SHP77 treated with DMSO at 0.1 percent for 48 hours (cell line): Measurements from ENCODE around the gene TTC19.

Experiments used
- DNase-seq: peaks from one replicate; lab custom pipeline; 2025; lab: John Stamatoyannopoulos, UW

The TTC19 gene

GRCh38 chr17:15999141-15999973, at the start of gene TTC19, which contains the start of gene ZSWIM7:
Gene TTC19, plus strand, starts transcription at chr17:15999824. Its CDS starts 25 bp downstream, at chr17:15999849.
Gene ZSWIM7, minus strand, starts transcription at chr17:15999704. Its CDS starts 110 bp downstream, at chr17:15999594.
- peak; percentile 100 for DNase-seq

DNA sequence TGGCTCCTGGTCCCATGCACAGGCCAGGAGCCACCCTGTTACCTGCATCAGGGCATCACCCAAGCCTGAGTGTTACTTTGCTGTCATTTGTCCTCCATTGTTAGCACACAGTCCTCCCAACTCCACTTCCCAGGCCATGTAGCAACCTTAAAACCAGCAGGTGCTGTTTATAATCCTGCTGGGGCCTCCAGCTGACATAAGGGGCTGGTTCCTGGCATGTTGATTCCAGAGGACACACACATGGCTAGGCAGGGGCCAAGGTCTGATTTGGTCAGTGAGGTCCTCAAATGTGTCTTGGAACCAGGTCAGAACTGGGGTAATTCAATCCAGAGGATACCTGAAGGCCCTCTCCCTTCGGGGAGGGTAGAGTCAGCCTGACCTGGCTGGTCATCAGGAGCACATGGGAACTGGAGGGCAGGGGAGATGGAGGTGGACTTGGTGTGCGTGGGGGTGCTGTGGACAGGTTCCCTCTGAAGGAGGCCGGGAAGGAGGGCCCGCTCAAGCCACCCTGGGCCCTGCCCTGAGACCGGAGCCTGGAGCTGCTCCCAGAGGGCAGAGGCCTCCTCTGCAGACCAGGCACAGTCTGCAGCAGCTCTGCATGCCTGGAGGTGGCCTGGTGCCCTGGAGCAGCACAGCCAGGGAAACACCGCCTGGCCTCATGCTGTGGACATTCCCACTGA, 48.1 kb upstream of the TTC19 start:
- no peak for DNase-seq

- no peak for DNase-seq
Measured at GRCh38 chr17:15952048-15952532, 47.5 kb upstream of the TTC19 start.

- no peak for DNase-seq
Measured at GRCh38 chr17:15952916-15953790, 46.5 kb upstream of the TTC19 start.

GRCh38 chr17:15954222-15954621, 45.4 kb upstream of the TTC19 start:
- no peak for DNase-seq

GRCh38 chr17:15955793-15956541, 43.7 kb upstream of the TTC19 start:
- DNase-seq = no peak

- DNase-seq = no peak
Measured at GRCh38 chr17:15957206-15957605, 42.4 kb upstream of the TTC19 start.

DNA sequence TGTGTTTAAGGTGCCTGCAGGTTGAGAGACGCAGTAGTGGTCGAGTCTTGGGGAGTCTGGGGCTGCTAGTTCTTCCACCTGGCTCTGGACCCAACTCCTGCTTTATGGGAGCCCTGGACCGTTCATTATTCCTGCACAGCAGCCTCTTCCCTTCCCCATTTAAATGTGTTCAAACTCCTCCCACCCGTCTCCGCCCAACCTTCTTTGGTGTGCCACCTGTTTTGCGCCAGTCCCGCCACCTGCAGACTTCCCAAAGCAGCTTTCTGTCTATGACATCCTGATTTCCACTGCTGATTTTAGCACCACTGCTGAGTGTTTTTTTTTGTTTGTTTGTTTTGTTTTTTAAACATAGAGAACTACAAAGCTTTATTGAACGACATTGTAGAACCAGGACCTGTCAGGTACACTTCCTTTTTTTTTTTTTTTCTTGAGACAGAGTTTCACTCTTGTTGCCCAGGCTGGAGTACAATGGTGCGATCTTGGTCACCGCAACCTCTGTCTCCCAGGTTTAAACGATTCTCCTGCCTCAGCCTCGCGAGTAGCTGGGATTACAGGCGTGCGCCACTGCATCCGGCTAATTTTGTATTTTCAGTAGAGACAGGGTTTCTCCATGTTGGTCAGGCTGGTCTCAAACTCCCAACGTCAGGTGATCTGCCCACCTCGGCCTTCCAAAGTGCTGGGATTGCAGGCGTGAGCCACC, 41.9 kb upstream of the TTC19 start:
- DNase-seq = no peak

DNA sequence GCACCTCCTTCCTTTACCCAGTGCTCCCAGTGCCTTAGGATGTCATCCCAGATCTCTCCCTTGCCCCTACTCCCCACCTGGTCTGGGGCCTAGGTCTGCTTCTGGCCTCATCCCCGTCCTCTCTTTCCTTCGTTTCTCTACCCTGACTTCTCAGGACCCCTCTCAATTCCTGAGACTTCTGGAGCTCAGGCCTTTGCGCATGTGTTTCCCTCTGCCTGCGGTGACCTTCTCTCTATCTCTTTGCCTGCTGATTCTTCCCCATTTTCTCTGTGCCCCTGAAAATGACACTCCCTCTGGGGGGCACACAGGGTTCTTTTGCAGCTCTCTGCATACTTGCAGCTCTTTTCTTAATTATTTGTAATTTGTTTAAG, 41.2 kb upstream of the TTC19 start:
- DNase-seq = no peak

DNA sequence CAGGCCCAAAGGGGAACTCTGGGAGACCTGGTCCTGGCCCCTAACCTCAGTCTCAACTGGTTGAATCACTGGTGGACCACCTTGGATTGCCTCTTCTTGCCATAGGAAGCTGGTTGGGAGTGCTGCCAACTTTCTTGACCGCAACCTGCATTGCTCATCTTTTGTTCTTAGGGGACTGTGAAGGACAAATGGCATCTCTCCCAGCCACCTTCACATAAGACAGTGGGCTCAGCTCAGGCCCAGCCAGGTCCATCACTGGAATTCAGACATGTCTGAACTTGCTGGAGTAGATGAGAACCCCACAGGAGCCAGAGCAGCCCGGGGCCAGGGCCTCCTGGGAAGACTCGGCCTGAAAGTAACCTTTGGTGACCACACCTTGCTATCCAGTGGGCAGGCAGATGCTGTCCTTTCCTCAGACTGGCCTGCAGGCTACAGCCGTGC, 35.9 kb upstream of the TTC19 start:
- DNase-seq = no peak

DNA sequence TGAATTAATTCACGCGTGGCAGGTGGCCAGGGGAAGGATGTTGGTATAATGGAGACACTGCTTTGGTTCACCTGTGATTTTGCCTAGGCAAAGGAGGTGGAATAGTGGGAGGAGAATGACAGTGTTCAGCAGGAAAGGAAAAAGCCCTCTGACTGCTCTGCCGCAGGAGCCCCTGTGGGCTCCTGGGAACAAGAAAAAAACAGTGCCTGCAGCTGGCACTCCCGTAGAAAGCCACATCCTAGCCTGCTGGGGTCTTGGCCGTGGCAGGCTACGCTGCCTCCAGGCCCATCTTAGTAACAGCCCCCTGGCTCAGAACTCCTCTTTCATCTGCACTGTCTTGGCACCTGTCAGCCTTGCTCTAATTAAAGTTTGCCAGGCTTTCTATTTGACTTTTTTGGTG, 34.1 kb upstream of the TTC19 start:
- DNase-seq = no peak

GRCh38 chr17:15966183-15966878, 33.3 kb upstream of the TTC19 start:
- DNase-seq = peak; percentile 73

DNA sequence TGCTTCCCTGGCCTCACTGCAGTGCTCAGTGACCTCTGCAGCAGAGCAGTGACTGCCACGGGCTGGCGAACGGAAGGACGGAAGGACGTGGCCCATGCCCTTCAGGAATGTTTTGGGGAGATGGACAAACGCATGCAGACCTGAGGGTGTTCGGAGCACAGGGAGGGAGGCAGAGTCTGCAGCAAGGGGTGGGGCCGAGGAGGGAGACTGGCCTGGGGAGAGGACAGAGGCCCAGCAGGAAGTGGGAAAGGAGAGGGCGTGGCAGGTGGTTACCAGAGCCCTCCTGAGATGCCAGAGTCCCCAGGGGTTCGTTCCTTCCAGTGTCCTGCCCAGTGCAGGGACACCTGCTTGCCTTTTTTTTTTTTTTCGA, 32.8 kb upstream of the TTC19 start:
- peak; percentile 73 for DNase-seq

DNA sequence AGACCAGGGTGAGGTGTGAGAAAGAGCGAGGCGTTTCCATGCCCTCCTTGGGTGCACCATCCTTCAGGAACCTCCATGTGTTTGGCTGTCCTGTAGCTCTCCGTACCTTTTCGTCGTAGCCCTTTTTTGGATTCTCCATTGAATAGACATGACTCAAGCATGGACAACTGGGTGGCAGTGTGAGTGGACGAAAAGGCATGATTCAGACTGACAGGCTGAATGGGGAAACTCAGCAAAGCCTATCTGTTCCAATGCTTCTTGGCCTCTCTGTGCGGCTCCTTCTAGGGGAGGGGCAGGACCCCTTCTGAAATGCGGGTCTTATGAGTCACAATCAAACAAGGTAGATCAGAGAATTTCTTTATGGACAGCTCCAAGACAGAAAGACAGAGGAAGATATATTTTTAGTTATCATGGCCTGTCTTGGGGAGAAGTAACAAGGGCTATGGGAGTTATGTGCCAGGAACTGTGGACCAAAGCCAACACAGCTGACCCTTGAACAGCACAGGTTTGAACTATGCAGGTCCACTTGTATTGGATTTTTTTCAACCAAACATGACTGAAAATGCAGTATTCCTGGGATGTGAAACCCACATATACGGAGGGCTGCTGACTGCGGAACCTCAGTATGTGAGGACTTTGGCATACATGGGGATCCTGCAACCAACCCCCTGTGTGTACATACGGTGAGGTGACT, 31.8 kb upstream of the TTC19 start:
- no peak for DNase-seq

DNA sequence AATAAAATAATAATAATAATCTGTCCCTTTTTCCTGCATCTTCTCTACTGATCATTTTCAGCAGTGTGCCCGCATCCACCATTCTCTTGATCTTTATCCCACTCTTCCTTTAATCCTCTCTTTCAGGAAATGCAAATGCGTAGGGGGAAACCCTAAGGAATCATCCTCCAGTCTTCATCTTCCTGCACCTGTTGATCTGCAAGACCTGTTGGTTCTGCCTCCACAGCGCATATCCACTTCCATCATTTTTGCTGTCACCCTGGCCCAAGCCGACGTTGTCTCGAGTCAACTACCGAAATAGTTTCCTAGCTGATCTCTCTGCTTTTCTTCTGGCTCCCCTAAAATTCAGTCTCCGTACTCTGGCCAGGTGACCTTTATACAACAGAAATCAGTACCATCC, 30.2 kb upstream of the TTC19 start:
- no peak for DNase-seq

DNA sequence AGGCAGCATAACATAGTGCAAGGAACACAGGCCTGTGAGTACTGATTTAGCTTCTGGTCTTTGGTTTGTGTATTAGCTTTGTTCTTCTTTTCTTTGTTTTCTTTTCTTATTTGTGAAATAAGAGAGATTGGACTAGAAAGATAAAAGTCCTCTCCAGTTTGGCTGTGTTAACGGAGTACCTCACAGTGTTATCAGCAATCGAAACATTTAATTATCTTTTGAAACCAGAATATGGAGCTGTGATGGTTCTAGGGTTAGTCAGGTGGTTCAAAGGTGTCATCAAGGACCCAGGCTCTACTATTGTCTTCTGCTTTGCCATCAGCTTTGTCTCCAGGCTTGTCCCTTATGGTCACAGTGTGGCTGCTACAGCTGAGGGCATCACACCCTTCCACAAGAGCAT, 29.1 kb upstream of the TTC19 start:
- DNase-seq = no peak

GRCh38 chr17:15971098-15971678, 28.4 kb upstream of the TTC19 start:
- DNase-seq = no peak

- DNase-seq = no peak
Measured at GRCh38 chr17:15971882-15972281, 27.7 kb upstream of the TTC19 start.

GRCh38 chr17:15972497-15972951, 27.1 kb upstream of the TTC19 start:
- no peak for DNase-seq
